Activated gamma-delta T cell treated with Interleukin-2 at 50 U/mL for 16 hours (primary cell): Measurements from ENCODE around the gene IKBKE.

Experiments
- DNase-seq: peaks from one replicate; pipeline ENCODE4 v3.0.0-alpha.2; 2020

IKBKE gene

DNA sequence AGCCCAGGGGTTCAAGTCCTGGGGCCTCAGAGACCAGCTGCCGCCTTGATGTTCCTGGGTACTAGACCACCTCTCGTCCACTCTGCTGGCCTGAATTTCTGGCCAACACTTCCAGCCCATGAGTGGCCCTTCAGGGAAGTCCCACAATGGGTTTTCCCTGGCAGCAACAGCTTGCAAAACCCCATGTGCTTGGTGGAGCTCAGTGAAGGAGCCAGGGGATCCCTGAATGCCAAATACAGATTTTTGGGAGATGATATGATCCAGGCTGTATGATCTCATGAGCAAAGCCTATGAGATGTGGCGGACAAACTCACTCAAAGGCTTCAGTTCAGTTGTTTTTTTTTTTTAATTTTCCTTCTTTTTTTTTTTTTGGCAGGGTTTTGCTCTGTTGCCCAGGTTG lies 27.5 kb downstream of the IKBKE start:
- no peak for DNase-seq

- no peak for DNase-seq
These were observed 28.4 kb downstream of the IKBKE start for GRCh38 chr1:206498685-206499084.

- DNase-seq: no peak
These were observed 29.8 kb downstream of the IKBKE start for GRCh38 chr1:206500046-206500445.

GRCh38 chr1:206501881-206502280 lies 31.6 kb downstream of the IKBKE start:
- no peak for DNase-seq

DNA sequence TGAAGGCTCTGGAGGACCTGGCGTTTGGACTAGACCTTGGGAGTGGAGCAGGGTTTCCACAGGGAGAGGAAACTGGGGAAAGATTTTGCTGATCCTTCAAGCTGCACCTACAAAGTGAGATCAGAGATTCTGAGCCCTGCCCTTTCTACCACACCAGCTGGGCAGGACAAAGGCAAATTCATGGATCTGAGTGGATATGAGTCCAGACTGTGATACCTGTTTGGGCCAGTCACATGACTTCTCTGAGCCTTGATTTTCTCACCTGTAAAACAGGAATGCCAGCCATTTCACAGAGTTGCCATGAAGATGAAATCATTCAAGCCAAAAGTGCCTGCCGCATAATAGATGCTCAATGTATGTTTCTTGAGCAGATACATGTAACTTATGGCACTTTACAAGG lies 32.1 kb downstream of the IKBKE start:
- DNase-seq: no peak

- no peak for DNase-seq
These were observed 32.5 kb downstream of the IKBKE start for GRCh38 chr1:206502812-206503211.

DNA sequence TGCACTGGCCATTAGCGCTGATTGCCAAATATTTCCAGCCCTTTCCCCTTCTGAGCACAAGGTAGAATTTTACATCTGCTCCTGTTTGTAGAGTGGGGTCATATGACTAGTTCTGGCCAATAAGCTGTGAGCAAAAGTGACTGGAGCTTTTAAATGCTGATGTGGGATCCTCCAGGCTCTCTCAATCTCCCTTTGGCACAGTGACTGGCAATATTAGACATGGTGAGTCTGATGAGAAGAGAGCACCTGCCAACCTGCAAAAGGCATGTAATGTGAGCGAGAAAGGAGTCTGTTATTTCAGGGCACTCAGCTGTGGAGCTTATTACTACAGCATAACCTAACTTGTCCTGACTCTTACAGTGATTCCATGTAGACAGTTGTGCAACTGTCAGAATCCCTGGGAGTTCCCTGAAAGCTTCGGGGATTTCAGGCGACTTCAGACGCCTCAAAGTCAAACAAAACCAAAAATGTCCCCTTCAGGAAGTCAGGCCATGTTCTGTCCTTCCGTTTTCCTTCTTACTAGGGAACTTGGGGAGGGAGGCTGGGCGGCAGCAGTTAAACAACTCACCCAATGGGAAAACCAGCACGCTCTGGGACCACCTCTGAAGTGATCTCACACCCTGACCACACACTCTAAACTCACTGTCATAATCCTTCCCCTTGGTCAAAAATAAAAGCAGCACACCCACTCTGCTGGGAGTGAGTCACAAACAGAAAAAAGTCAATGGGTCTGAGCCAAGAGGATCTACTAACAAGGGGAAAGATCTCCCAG lies 33.5 kb downstream of the IKBKE start:
- peak; percentile 9 for DNase-seq

GRCh38 chr1:206504363-206504713 lies 34.1 kb downstream of the IKBKE start:
- no peak for DNase-seq

GRCh38 chr1:206505702-206506355 lies 35.6 kb downstream of the IKBKE start:
- DNase-seq: no peak

GRCh38 chr1:206506405-206507283 lies 36.4 kb downstream of the IKBKE start:
- no peak for DNase-seq

DNA sequence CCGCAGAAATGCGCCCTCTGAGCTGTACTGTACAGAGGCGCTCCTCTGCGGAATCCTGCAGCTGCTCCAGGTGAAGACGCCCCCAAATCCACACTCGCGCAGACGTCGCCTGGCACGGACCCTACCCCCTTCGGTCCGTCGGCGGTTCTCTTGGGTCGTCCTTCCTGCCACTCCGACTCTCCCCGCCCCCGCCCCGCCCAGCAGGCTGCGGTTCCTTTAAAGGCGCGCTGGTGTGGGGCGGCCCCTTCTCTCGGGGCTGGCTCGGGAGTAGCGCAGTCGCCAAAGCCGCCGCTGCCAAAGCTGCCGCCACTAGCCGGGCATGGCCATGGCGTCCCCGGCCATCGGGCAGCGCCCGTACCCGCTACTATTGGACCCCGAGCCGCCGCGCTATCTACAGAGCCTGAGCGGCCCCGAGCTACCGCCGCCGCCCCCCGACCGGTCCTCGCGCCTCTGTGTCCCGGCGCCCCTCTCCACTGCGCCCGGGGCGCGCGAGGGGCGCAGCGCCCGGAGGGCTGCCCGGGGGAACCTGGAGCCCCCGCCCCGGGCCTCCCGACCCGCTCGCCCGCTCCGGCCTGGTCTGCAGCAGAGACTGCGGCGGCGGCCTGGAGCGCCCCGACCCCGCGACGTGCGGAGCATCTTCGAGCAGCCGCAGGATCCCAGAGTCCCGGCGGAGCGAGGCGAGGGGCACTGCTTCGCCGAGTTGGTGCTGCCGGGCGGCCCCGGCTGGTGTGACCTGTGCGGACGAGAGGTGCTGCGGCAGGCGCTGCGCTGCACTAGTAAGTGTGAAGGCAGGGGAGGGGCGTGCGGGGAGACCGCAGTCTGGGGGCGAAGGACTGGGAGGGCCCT lies 37.2 kb downstream of the IKBKE start, which contains the start of gene RASSF5:
RASSF5 (plus strand) TSS at position 248 of the 846 bp plus-strand sequence; CDS start at position 320, 72 bp downstream.
- peak; percentile 74 for DNase-seq

DNA sequence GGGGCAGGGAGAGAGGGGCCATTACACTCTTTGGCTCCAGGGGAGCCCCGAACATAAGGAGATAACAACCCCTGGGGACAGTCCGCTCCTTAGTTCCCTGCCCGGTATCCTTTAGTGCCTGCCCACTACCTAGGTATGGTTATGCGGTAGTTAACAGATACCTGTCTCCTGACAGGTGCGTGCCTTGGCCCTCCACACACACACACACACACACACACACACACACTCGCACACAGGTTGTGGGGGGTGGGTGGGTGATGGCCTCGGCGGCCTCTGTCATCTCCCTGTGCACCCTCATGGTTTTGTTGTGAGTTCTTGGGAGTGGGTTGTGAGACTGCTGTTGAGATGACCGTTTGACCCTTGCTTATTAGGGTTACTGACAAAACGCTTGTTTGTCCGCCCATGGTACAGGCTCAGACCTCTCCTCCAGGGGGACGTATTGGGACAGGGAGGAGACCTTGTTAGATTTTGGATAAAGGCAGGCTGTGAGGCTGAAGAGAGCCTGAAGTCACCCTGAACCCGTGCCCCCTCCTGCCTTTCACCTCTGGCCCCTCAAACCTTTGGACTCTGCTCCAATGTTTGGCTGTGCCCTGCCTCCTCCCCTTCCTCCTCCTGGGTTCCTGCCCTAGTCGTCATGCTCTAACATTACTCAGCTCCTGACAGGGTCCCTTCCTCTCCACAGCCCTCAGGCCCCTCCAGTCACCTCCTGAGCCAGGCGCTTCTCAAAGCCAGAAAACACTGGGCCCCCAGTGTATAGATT lies 38.0 kb downstream of the IKBKE start:
- no peak for DNase-seq

GRCh38 chr1:206508956-206509355 lies 38.7 kb downstream of the IKBKE start:
- no peak for DNase-seq

GRCh38 chr1:206509612-206510257 lies 39.5 kb downstream of the IKBKE start:
- no peak for DNase-seq

- no peak for DNase-seq
These were observed 40.1 kb downstream of the IKBKE start for GRCh38 chr1:206510371-206510770.

DNA sequence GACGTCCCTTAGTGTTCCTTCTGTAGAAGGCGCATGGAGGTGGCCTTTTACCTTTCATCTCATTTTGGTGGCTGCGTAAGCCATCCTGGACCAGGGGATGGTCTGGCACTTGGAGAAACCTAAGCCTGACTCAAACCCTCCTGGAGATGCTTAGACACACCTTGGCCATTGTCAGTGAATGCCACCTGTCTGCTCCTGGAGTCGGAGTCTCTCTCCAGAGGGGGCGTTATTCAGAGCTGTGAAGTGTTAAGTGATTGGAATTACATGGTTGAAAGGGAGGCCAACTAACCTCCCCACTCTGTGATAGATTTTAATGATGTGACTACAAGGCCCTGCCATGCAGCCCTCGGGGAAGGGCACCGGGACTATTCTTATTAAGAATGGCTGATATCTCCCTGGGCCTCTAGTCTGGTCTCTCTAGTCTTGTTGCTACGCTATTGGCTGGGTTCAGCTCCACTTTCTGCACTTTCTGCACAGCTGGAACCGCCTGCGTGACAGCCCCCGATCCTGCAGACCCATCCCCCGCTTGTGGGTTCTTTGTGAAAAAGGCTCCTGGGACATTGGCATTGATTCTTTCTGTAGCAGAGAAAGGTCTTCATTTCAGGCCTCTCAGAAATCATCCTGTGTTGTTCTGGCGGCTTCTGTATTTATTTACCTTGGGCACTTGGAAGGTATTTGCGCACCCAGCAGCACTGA lies 41.2 kb downstream of the IKBKE start:
- DNase-seq: no peak

GRCh38 chr1:206512058-206512850 lies 42.0 kb downstream of the IKBKE start:
- no peak for DNase-seq

- no peak for DNase-seq
These were observed 42.5 kb downstream of the IKBKE start for GRCh38 chr1:206512851-206513180.

- no peak for DNase-seq
These were observed 43.2 kb downstream of the IKBKE start for GRCh38 chr1:206513312-206514111.
